Medulla oblongata (tissue), 1 donor: ENCODE results near the gene PCDHGB6.
"Not testable (repeated sequence)": the region's sequence is repeated elsewhere in the genome, so short reads cannot be mapped to it uniquely, and the experiment has no call there.

Experiments
- DNase-seq: peaks from one replicate; pipeline ENCODE4 v3.0.0-alpha.2; 2015; ENCODE audit errors: extremely low spot score

The PCDHGB6 gene

GRCh38 chr5:141407790-141408505 is at the start of gene PCDHGB6:
TSS of gene PCDHGB6 (plus strand) at chr5:141408021. CDS start at chr5:141408203, 182 bp downstream.
- DNase-seq: not testable (repeated sequence)

- DNase-seq: peak; percentile 30
Observed at GRCh38 chr5:141359790-141360426, 47.9 kb upstream of the PCDHGB6 start, which contains the start of gene PCDHGB2. TSS of gene PCDHGB2 (plus strand) at chr5:141359994. CDS start at chr5:141360136, 142 bp downstream.

DNA sequence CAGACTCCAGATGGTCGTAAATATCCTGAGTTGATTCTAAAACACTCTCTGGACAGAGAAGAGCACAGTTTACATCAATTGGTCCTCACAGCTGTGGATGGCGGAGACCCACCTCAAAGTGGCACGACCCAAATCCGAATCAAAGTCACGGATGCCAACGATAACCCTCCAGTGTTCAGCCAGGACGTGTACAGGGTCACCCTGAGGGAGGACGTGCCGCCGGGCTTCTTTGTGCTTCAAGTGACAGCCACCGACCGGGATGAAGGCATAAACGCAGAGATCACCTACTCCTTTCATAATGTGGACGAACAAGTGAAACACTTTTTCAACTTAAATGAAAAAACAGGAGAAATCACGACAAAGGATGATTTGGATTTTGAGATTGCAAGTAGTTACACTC is 47.1 kb upstream of the PCDHGB6 start:
- DNase-seq: no peak

- no peak for DNase-seq
Observed at GRCh38 chr5:141362719-141363118, 45.1 kb upstream of the PCDHGB6 start.

- no peak for DNase-seq
Observed at GRCh38 chr5:141363952-141364660, 43.7 kb upstream of the PCDHGB6 start, which contains the start of gene PCDHGA5. TSS of gene PCDHGA5 (plus strand) at chr5:141364162. CDS start at chr5:141364331, 169 bp downstream.

GRCh38 chr5:141366016-141366896 is 41.6 kb upstream of the PCDHGB6 start:
- DNase-seq: no peak

GRCh38 chr5:141369994-141370848 is 37.6 kb upstream of the PCDHGB6 start, which contains the start of gene PCDHGB3:
TSS of gene PCDHGB3 (plus strand) at chr5:141370242. CDS start at chr5:141370395, 153 bp downstream.
- DNase-seq: peak; percentile 4

GRCh38 chr5:141371572-141372475 is 36.0 kb upstream of the PCDHGB6 start:
- no peak for DNase-seq

GRCh38 chr5:141373673-141374317 is 34.0 kb upstream of the PCDHGB6 start, which contains the start of gene PCDHGA6:
TSS of gene PCDHGA6 (plus strand) at chr5:141373891. CDS start at chr5:141374084, 193 bp downstream.
- DNase-seq: no peak

DNA sequence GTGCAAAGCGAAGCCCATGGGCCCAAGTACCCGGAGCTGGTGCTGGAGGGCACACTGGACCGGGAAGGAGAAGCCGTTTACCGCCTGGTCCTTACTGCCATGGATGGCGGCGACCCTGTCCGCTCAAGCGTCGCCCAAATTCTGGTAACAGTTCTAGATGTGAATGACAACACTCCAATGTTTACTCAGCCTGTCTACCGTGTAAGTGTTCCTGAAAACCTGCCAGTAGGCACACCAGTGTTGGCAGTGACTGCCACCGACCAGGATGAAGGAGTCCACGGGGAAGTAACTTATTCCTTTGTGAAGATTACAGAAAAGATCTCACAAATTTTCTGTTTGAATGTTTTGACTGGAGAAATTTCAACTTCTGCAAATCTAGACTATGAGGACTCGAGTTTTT is 33.2 kb upstream of the PCDHGB6 start:
- no peak for DNase-seq

DNA sequence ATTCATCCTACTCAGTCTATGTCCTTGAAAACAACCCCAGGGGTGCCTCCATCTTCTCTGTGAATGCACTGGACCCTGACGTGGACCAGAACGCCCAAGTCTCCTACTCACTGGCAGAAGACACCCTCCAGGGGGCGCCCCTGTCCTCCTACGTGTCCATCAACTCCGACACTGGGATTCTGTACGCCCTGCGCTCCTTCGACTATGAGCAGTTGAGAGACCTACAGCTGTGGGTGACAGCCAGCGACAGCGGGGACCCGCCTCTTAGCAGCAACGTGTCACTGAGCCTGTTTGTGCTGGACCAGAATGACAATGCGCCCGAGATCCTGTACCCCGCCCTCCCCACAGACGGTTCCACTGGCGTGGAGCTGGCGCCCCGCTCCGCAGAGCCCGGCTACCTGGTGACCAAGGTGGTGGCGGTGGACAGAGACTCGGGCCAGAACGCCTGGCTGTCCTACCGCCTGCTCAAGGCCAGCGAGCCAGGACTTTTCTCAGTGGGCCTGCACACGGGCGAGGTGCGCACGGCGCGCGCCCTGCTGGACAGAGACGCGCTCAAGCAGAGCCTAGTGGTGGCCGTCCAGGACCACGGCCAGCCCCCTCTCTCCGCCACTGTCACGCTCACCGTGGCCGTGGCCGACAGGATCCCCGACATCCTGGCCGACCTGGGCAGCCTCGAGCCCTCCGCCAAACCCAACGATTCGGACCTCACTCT is 32.2 kb upstream of the PCDHGB6 start:
- not testable (repeated sequence) for DNase-seq

DNA sequence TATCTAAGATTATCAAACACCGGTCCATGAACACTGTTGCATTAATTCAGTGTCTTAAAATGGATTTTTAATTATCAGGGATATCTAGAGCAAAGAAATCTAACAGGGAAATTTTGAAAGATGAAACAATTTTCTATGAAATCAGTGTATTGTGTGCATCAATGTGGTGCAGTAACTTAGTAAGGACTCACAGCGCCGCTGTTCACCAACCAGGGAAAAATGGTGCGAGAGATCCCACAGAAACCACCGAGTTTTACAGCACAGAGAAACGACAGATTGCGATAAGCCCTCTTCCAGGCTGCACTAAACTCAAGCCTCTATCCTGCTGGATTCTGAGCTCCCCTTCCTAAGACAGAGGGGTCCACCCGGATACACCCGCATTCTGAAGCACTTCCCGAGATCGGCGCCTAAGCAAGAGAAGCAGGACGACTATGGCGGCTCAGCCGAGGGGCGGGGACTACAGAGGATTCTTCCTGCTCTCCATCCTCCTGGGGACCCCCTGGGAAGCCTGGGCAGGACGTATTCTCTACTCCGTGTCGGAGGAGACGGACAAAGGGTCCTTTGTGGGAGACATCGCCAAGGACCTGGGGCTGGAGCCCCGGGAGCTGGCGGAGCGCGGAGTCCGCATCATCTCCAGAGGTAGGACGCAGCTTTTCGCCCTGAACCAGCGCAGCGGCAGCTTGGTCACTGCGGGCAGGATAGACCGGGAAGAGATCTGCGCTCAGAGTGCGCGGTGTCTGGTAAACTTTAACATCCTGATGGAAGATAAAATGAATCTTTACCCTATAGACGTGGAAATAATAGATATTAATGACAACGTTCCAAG is 25.1 kb upstream of the PCDHGB6 start, which contains the start of gene PCDHGA7:
Gene PCDHGA7 (plus strand): TSS at position 274 of the 826 bp plus-strand sequence. CDS start 158 bp downstream, at position 432.
- DNase-seq: no peak

DNA sequence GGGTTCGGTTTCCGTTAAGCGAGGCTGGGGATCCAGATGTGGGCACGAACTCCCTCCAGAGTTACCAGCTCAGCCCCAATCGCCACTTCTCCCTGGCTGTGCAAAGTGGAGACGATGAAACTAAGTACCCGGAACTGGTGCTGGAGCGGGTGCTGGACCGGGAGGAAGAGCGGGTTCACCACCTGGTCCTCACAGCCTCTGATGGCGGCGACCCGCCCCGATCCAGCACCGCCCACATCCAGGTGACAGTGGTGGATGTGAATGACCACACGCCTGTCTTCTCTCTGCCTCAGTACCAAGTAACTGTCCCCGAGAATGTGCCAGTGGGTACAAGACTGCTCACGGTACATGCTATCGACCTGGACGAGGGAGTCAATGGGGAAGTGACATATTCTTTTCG is 24.5 kb upstream of the PCDHGB6 start:
- DNase-seq: no peak

GRCh38 chr5:141384471-141385267 is 23.2 kb upstream of the PCDHGB6 start:
- no peak for DNase-seq

- DNase-seq: peak; percentile 4
Observed at GRCh38 chr5:141387557-141388311, 20.1 kb upstream of the PCDHGB6 start, which contains the start of gene PCDHGB4. TSS of gene PCDHGB4 (plus strand) at chr5:141387698. CDS start at chr5:141387885, 187 bp downstream.
